ENCODE measurements around the gene KYNU. TPM values are rescaled to one million over a fixed set of nuclear protein-coding genes. Genes with fewer than 3 reads are reported as not detected.

KYNU gene
- total and polyA plus RNA-seq, 10 of the 15 experiments (the other 5 are each of a cell fraction or from before 2014, with no cell fraction given): 31.3 to 101 (median 38.3) TPM

GRCh38 chr2:142873831-142874287 is 3.6 kb upstream of the KYNU start (continued):
- TF ChIP-seq REST (IDR thresholded peaks at IDR 0.05; ENCODE audit: low read depth, low read length) (no peak), DPF2 (IDR thresholded peaks at IDR 0.05) (0 out of 2 replicates have a peak, but pooled peaks have one; percentile 55), IRF5 (IDR thresholded peaks at IDR 0.05; ENCODE audit: borderline replicate concordance) (no peak), ZBTB40 (IDR thresholded peaks at IDR 0.05; ENCODE audit: borderline replicate concordance) (no peak), HDAC2 (IDR thresholded peaks at IDR 0.05) (no peak), CBFB (IDR thresholded peaks at IDR 0.05; ENCODE audit: low read depth) (no peak), IKZF2 (IDR thresholded peaks at IDR 0.05) (peak; percentile 78 to 83), SPI1 (IDR thresholded peaks at IDR 0.05; ENCODE audit: borderline replicate concordance, insufficient read depth, low read depth, low read length) (no peak), HDGF (IDR thresholded peaks at IDR 0.05) (peak; percentile 93), SMAD5 (IDR thresholded peaks at IDR 0.05; ENCODE audit: low read depth) (no peak), ZNF592 (IDR thresholded peaks at IDR 0.05) (no peak), POLR2AphosphoS2 (IDR thresholded peaks at IDR 0.05; ENCODE audit: low read depth, low read length) (no peak), NBN (IDR thresholded peaks at IDR 0.05) (peak; percentile 81), BMI1 (IDR thresholded peaks at IDR 0.05; ENCODE audit: borderline replicate concordance) (peak; percentile 35; the same call in 1 of the 2 replicates), E4F1 (IDR thresholded peaks at IDR 0.05; ENCODE audit: borderline replicate concordance, partially characterized antibody) (peak; percentile 45)
